ENCODE results near the gene SKOR2.
A peak's percentile ranks its signal among the peaks of the same experiment; 100 is the strongest.

Gene SKOR2

DNA sequence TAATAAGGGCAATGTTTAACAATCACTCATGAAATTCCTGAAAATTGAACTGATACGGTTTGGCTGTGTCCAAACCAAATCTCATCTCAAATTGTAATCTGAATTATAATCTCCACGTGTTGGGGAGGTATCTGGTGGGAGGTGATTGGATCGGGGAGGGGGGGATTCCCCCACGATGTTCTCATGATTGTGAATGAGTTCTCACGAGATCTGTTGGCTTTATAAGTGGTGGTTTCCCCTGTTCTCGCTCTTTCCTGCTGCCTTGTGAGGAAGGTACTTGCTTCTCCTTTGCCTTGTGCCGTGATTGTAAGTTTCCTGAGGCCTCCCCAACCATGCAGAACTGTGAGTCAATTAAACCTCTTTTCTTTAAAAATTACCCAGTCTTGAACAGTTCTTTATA is 34.0 kb upstream of the SKOR2 start:
- TF ChIP-seq, protein P1, sequence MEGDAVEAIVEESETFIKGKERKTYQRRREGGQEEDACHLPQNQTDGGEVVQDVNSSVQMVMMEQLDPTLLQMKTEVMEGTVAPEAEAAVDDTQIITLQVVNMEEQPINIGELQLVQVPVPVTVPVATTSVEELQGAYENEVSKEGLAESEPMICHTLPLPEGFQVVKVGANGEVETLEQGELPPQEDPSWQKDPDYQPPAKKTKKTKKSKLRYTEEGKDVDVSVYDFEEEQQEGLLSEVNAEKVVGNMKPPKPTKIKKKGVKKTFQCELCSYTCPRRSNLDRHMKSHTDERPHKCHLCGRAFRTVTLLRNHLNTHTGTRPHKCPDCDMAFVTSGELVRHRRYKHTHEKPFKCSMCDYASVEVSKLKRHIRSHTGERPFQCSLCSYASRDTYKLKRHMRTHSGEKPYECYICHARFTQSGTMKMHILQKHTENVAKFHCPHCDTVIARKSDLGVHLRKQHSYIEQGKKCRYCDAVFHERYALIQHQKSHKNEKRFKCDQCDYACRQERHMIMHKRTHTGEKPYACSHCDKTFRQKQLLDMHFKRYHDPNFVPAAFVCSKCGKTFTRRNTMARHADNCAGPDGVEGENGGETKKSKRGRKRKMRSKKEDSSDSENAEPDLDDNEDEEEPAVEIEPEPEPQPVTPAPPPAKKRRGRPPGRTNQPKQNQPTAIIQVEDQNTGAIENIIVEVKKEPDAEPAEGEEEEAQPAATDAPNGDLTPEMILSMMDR (IDR thresholded peaks at IDR 0.05), result no peak
- no peak for TF ChIP-seq ZFX (IDR thresholded peaks at IDR 0.05; ENCODE audit: borderline replicate concordance)

DNA sequence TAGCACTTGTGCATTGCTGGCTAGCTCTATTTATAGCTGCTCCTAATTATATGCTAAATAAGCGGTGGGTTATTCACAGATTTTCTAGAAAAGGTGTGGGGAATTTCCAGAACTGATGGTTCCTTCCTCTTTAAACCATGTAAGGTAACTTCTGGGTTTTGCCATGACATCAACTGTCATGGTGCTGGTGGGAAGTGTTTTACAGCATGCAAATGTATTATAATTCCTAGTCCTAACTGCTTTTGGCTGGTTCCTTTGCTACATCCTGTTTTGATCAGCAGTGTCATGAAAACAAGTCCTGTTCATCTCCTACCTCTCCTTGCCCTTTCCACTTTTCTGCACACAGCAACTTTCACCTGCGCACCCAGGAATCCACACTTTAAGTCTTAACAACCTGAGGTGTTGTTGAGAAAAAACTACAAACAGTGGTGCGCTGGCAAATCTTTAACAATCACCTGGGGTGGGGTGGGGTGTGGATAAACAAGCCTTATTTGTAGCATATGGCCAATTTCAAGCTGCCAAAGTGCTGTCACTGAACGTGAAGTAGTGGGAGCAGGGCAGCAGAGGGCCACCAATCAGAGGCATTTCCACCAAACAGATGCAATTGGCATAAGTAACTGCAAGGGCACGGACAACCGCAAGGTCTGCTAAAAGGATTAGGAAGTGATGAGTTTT is 33.4 kb upstream of the SKOR2 start:
- no peak for TF ChIP-seq ZFX (IDR thresholded peaks at IDR 0.05; ENCODE audit: borderline replicate concordance)
- TF ChIP-seq, protein P1 (IDR thresholded peaks at IDR 0.05), result no peak
- H3K27ac ChIP-seq, result no peak overlapping the region

More for the DNA sequence above, 34.0 kb upstream of the SKOR2 start:
- H3K27ac ChIP-seq, result no peak overlapping the region

GRCh38 chr18:47283476-47283875 is 32.0 kb upstream of the SKOR2 start:
- TF ChIP-seq, protein P1 (IDR thresholded peaks at IDR 0.05), result peak; percentile 72
- TF ChIP-seq ZFX (IDR thresholded peaks at IDR 0.05; ENCODE audit: borderline replicate concordance), result no peak
- no peak overlapping the region for H3K27ac ChIP-seq

- TF ChIP-seq, protein P1 (IDR thresholded peaks at IDR 0.05), result no peak
- TF ChIP-seq ZFX (IDR thresholded peaks at IDR 0.05; ENCODE audit: borderline replicate concordance), result no peak
These were observed 28.7 kb upstream of the SKOR2 start for GRCh38 chr18:47280121-47280520.

GRCh38 chr18:47274961-47275360 is 23.5 kb upstream of the SKOR2 start:
- TF ChIP-seq, protein P1 (IDR thresholded peaks at IDR 0.05), result no peak
- no peak overlapping the region for H3K27ac ChIP-seq

More at GRCh38 chr18:47280121-47280520, 28.7 kb upstream of the SKOR2 start:
- H3K27ac ChIP-seq, result no peak overlapping the region

GRCh38 chr18:47265197-47265596 is 13.7 kb upstream of the SKOR2 start:
- no peak for TF ChIP-seq ZFX (IDR thresholded peaks at IDR 0.05; ENCODE audit: borderline replicate concordance)
- TF ChIP-seq, protein P1 (IDR thresholded peaks at IDR 0.05), result no peak
- no peak overlapping the region for H3K27ac ChIP-seq

DNA sequence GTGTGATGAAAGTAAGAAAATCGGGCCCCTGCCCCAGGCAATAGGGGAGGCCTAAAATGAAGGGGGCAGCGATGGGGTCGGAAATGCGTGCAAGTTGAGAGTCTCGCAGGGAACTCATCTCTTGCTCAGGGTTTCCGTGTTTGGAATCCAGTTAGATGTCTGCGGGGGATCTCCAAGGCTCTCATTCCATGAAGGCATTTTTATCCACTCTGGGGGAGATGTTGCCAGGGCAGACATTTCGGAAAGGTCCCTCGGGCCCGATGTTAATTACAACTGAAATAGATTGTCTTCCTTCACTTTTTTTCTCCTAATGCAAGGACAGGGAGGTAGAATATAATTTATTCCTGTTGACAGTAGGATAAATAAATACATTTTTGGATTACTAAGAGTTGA is 12.8 kb upstream of the SKOR2 start:
- no peak for TF ChIP-seq ZFX (IDR thresholded peaks at IDR 0.05; ENCODE audit: borderline replicate concordance)
- TF ChIP-seq, protein P1 (IDR thresholded peaks at IDR 0.05), result no peak
- H3K27ac ChIP-seq, result no peak overlapping the region
